Left lung (tissue), 10 donors: Measurements from ENCODE around the gene TRIM66. TPM values are rescaled to one million over a fixed set of nuclear protein-coding genes. Genes with fewer than 3 reads are reported as not detected.

Source experiments
- ATAC-seq: fragments of 200-7000 bp; cut with Tn5 transposase; one replicate; pipeline ENCODE4 v1.9.1; 2020; ENCODE audit warnings: moderate library complexity
- DNase-seq, 4 donors: peaks; one replicate each; pipeline ENCODE4 v3.0.0-alpha.2; 2013 to 2020
- H3K27ac ChIP-seq, 2 donors: fragments of 200-600 bp; sonication (generic) in 1 of 2; one replicate each; pipeline versions ENCODE4 v1.5.0 to v1.8.0; 2020 to 2021
- H3K27me3 ChIP-seq, 2 donors: fragments of 200-600 bp; sonication (generic) in 1 of 2; one replicate each; pipeline versions ENCODE4 v1.5.0 to v1.8.0; 2020 to 2021
- H3K36me3 ChIP-seq, 2 donors: fragments of 200-600 bp; sonication (generic) in 1 of 2; one replicate each; pipeline versions ENCODE4 v1.5.0 to v1.8.0; 2020 to 2021
- H3K4me1 ChIP-seq, 2 donors: fragments of 200-600 bp; one replicate each; pipeline ENCODE4 v1.8.0; 2021
- H3K4me3 ChIP-seq, 2 donors: fragments of 200-600 bp; sonication (generic) in 1 of 2; one replicate each; pipeline versions ENCODE4 v1.5.0 to v1.8.0; 2020 to 2021; ENCODE audit warnings: mild to moderate bottlenecking in 1 of 2
- H3K9me3 ChIP-seq, 2 donors: fragments of 200-600 bp; sonication (generic) in 1 of 2; one replicate each; pipeline versions ENCODE4 v1.5.0 to v1.8.0; 2020 to 2021
- CTCF ChIP-seq, 2 donors: fragments of 200-600 bp; sonication (generic) in 1 of 2; IDR thresholded peaks; one replicate each; pipeline versions ENCODE4 v1.5.0 to v1.8.0; 2021; ENCODE audit warnings: antibody characterized with exemption in 2 of 2
- intact Hi-C, 2 donors: fragments of 100-400 bp; cut with DNase I; formaldehyde crosslinking; loops; one replicate each; pipeline versions ENCODE4 v1.11.2 to v1.14.2; 2022
- polyA plus RNA-seq, 6 donors: library from polyadenylated mRNA; unstranded; fragments of 120-200 nt; gene quantifications; one replicate each; pipeline ENCODE4 v1.2.1, GENCODE V29; 2013; ENCODE audit not compliant: insufficient read length in 6 of 6
- total RNA-seq, 2 donors: library from RNA; stranded (reverse); fragmentation: NEBNext Ultra II Directional; extraction: Animal tissue kit (Norgen Biotek cat#: 25700); gene quantifications; one replicate each; pipeline ENCODE4 v1.2.1, GENCODE V29; 2021
- donor health status: DM: no; HTN: yes; CAD: no.
- donor health status: DM: no; HTN: no; CAD: no.

Gene TRIM66
- total and polyA plus RNA-seq, 8 donors, result 6.8 to 14.3 (median 11.9) TPM

DNA sequence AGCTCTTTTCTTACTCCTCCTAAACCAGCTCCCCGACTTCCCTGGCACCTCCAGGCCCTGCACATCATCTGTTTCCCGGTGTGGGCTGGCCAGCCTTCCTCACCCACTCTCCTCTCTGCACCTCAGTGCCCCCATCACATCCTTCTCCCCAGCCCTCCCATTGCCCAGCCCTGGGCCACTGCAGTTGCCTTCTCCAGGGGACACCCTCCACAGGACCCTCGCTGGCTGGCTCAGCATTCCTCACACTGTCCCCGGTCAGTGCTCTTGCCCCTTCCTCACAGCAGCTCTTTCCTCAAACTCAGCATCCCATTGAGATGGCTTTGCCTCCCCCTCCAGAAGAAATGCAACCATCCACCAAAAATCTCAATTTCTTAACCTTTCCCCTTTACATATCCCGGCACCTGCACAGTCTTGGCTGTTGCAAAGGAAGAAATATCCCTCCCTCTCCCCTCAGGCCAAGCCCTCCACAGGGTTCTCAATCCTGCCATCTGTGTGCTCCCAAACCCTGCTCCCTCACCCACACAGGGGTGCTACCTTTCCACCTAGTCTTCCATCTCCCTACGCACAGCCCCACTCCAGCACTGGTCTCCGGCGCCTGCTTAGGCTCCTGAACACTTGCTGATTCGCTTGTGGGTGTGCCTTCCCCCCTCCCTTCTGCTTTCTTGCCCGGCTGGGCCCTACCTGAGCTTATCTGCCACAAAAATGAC lies 19.6 kb upstream of the TRIM66 start:
- Histone ChIP-seq H3K9me3 (no peaks in the 10 kb centered on the region), H3K4me3 (no peak overlapping the region), H3K27ac (no peak overlapping the region), H3K36me3 (peaks cover 0 to 70% of the 10 kb centered on the region in 2 donors), H3K27me3 (no peaks in the 10 kb centered on the region), H3K4me1 (no peaks in the 10 kb centered on the region)
- no peak for TF ChIP-seq CTCF (IDR thresholded peaks at IDR 0.05)
- intact Hi-C loops, result no loop called here
- no peak for ATAC-seq
- no peak for DNase-seq

GRCh38 chr11:8699903-8700302 lies 17.4 kb upstream of the TRIM66 start:
- H3K27me3 ChIP-seq, result no peaks in the 10 kb centered on the region
- intact Hi-C loops, result no loop called here
- peaks cover 0 to 79% of the 10 kb centered on the region in 2 donors for H3K36me3 ChIP-seq
- DNase-seq (no peak), ATAC-seq (peak; percentile 26)
- TF ChIP-seq CTCF (IDR thresholded peaks at IDR 0.05), result no peak
- peak overlapping the region; percentile 2 to 33 for H3K27ac ChIP-seq
- no peak overlapping the region for H3K4me3 ChIP-seq
- H3K9me3 ChIP-seq, result no peaks in the 10 kb centered on the region
- no peaks in the 10 kb centered on the region for H3K4me1 ChIP-seq

DNA sequence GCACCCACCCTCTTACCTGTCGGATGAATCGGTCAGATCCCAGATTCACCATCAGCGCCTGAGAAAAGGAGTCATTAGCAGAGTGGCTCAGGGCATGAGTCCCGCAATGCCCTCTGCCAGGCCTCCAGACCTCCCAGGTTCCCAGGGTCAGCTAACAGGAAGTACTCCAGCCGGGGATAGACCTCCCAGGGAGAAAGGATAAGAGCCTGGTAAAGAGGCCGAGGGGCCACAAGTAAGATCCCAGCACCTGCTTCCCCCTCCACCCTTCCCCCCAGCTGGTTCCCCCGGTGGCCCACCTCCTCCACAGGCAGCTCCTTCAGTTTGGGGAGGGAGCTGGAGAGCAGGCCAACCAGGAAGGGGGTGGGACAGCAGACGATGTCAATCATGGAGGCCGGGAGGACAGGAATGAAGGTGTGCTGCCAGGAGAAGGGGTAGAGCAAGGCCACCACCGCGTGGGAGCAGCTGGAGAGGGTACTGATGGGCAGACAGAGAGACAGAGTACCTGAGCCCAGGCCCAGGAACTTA lies 16.5 kb upstream of the TRIM66 start:
- no peaks in the 10 kb centered on the region for H3K4me1 ChIP-seq
- ATAC-seq (no peak), DNase-seq (peak in 1 of 4 donors; percentile 22)
- peaks cover 0 to 88% of the 10 kb centered on the region in 2 donors for H3K36me3 ChIP-seq
- no peaks in the 10 kb centered on the region for H3K9me3 ChIP-seq
- intact Hi-C loops, result no loop called here
- no peak overlapping the region for H3K27ac ChIP-seq
- no peak for TF ChIP-seq CTCF (IDR thresholded peaks at IDR 0.05)
- H3K4me3 ChIP-seq, result no peak overlapping the region
- no peaks in the 10 kb centered on the region for H3K27me3 ChIP-seq

GRCh38 chr11:8698379-8698851 lies 15.9 kb upstream of the TRIM66 start:
- DNase-seq (no peak), ATAC-seq (no peak)
- no peak for TF ChIP-seq CTCF (IDR thresholded peaks at IDR 0.05)
- Histone ChIP-seq H3K36me3 (peaks cover 0 to 88% of the 10 kb centered on the region in 2 donors), H3K4me1 (no peaks in the 10 kb centered on the region), H3K4me3 (no peak overlapping the region), H3K27ac (no peak overlapping the region), H3K27me3 (no peaks in the 10 kb centered on the region), H3K9me3 (no peaks in the 10 kb centered on the region)
- intact Hi-C loops, result no loop called here

DNA sequence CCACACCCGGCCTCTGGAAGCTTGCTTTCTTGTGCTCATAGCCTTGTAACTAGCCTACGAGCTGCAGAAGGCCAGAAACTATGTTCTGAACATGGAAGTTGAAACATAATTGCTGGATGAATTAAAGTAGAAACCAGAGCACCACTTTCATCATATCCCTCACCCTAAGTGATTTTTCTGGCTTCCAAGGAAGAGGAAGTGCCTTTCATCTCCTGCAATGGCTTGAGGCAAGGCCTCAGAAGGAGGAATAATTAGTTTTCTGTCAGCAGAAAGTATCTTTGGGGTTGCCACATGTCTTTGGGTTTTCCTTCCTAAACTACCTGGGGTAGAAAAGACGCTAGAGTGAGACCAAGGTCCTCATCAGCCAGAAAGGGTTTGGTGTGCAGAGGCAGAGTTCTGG lies 14.6 kb upstream of the TRIM66 start:
- intact Hi-C loops, result no loop called here

More for the DNA sequence above, 14.6 kb upstream of the TRIM66 start:
- Histone ChIP-seq H3K9me3 (no peaks in the 10 kb centered on the region), H3K4me3 (no peak overlapping the region), H3K36me3 (peaks cover 0 to 87% of the 10 kb centered on the region in 2 donors), H3K27ac (no peak overlapping the region), H3K27me3 (no peaks in the 10 kb centered on the region), H3K4me1 (no peaks in the 10 kb centered on the region)
- no peak for DNase-seq
- no peak for ATAC-seq
- TF ChIP-seq CTCF (IDR thresholded peaks at IDR 0.05), result no peak
